Stimulated activated CD4-positive, alpha-beta T cell treated with anti-CD3 and anti-CD28 coated beads, Interleukin-1b, Interleukin-23, amount 100 ng/mL, for 48 hours (primary cell): Measurements from ENCODE around the gene ANO2.

Source experiments
- DNase-seq: peaks from one replicate; pipeline ENCODE4 v3.0.0-alpha.2; 2020

ANO2 gene

DNA sequence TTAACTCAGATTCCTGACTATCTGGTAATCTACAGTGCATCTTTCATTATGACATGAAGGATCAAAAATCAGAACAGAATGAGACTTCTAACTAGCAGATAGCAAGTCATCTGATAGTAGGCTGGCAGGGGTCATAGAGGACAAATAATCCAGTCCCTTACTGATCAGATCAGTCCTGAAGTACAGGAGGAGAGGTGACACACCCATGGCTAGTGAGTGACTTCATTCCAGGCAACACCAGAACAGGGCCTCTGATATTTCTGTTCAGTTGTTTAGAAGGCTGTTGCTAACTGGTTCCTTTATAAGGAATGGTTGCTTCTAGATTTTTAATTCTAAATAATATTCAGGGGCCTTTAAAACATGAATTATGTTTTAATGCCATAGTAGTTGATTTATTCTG is 291.0 kb downstream of the ANO2 start:
- no peak for DNase-seq

- no peak for DNase-seq
Measured at GRCh38 chr12:5650829-5651461, 294.1 kb downstream of the ANO2 start.

- no peak for DNase-seq
Measured at GRCh38 chr12:5650281-5650680, 294.8 kb downstream of the ANO2 start.

DNA sequence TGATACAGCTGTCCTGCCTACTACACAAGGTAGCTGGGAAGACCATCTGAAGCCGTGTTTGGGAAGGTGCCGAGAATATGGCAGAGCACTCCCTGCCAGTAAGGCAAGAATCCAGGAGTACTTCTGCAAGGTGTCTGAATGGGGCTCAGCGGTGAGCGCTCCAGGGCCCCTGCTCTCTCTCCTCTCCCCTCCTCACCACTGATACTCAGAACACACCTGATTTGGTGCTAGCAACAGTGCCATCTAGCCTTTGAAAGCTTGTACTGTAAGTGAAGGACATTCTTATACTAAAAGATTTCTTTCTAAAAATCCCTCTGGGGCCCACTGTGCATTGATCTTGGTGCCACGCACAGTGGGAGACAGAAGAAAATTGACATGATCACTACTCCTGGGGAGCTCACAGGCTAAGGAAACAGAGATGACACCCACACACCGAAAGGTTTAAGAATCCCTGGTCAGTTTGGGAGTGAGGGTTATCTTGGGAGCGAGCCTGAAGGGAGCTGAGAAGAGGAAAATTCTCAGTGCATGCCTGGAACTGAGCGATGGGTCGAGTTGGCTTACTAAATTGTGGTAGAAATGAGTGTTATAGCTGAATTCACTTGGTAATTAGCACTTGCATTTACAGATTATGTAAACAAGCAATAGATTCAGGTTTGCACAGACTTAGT is 296.2 kb downstream of the ANO2 start:
- DNase-seq, result no peak

DNA sequence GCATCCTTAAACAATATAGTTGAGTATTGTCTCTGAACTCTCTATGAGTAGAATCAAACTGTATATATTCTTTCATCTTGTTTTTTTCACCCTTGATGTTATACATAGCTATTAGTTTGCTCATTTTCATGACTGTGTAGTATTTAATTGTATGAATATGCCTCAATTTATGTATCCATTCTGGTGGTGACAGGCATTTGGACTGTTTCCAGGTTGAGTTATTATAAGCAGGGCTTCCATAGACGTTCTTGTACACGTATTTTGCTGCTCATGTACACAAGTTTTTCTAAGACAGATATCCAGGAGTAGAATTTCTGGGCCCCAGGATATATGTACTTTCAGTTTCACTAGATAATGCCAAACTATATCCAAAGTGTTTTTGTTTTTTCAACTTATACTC is 301.8 kb downstream of the ANO2 start:
- DNase-seq, result no peak

DNA sequence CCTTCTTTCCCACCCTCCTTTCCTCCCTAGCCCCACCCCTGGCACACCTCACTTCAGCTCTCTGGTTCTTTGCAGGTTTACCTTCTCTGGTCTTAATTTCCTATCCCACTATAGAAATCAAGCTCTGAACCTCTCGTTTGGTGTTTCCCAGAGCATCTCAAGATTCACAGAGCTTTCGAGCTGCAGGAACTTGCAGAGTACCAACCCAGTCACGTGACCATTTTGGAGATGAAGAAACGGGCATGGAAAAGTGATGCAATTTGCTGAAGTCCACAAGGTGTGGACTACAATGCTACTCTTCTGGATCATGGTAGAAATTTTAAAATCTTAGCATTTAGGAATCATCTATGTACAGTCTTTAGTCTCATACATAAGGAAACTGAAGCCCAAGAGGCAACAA is 307.4 kb downstream of the ANO2 start:
- no peak for DNase-seq

GRCh38 chr12:5636907-5637306 is 308.2 kb downstream of the ANO2 start:
- DNase-seq, result no peak

GRCh38 chr12:5633106-5633505 is 312.0 kb downstream of the ANO2 start:
- no peak for DNase-seq

- DNase-seq, result no peak
Measured at GRCh38 chr12:5632453-5632852, 312.6 kb downstream of the ANO2 start.

- DNase-seq, result no peak
Measured at GRCh38 chr12:5631497-5631896, 313.6 kb downstream of the ANO2 start.

- no peak for DNase-seq
Measured at GRCh38 chr12:5630726-5631125, 314.3 kb downstream of the ANO2 start.

- DNase-seq, result no peak
Measured at GRCh38 chr12:5628501-5628900, 316.6 kb downstream of the ANO2 start.

DNA sequence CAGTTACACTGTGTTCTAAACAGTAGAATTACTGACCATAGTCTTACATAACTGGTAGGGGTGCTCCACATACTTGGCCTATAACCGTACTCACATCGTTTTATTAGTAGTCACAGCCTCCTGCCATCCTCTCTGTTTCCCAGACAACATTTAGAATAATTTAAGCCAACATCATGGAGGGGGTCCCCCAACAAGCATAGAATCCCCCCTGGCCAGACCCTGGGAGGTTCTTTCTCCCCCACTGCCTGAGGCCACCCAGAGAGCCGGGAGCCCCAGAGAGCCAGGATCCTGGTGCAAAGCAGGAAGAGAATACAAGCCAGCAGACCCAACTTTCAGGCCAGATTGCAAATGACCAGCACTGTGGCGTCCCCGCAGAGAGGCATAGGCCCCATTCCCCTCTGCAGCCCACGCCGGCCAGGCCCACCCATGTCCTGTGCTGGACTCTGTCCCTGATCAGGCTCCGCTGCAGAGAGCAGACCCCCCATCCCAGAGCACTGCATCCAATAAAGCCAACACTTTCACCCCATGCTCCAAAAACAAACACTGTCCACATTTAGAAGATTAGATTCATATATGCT is 317.9 kb downstream of the ANO2 start:
- DNase-seq, result no peak

- no peak for DNase-seq
Measured at GRCh38 chr12:5626151-5626550, 318.9 kb downstream of the ANO2 start.

DNA sequence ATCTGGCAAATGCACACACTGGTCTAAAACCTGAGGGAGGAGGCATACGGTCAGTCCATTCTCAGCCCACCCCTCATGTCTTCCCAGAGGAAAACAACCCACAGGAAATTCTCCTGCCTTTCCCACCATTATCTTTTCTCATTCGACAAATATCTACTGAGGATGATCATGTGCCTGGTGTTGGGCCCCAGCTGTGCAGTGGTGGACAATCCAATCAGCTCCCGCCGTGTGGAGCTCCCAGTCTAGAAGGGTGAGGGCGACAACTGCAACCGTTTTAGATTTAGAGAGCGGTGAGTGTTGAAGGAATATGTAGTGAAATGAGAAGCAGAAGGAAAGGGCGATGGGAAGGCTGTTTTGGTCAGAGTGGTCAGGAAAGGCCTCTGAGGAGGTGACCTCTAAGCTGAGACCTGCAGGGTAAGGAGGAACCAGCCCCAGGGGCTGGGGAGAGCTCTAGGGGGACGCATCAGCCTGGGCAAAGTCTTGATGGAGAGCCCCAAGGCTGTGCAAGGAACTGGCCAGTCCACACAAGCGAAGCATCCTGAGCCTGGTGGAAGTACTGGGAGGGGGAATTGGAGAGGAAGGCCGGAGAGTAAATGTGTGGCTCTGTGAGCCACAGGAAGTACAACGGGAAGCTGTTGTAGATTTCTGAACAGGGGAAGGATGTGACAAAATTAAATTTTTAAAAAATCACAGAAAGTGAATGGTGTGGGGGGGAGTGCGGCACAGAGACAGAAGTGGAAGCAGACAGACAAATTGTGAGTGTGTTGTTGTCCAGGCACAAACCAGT is 320.4 kb downstream of the ANO2 start:
- DNase-seq, result no peak

- DNase-seq, result no peak
Measured at GRCh38 chr12:5623411-5623810, 321.6 kb downstream of the ANO2 start.

DNA sequence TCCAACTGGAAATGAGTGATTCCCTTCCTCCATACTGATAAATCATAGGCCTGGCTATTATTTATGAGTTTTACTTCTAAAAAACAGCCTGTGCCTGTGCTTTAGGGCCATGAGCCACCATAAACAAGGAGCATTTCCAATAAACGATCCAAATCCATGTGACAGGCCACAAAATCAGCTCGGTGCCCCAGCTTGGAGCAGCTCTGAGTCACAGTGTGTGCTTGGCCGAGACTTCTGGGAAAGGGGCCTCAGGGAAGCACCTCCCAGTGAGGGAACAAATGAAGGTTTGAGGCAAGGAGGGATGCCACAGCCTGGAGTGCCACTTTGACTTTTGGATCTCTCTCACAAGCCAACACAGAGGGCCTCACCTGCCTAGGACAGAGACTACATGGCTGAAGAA is 322.8 kb downstream of the ANO2 start:
- no peak for DNase-seq

DNA sequence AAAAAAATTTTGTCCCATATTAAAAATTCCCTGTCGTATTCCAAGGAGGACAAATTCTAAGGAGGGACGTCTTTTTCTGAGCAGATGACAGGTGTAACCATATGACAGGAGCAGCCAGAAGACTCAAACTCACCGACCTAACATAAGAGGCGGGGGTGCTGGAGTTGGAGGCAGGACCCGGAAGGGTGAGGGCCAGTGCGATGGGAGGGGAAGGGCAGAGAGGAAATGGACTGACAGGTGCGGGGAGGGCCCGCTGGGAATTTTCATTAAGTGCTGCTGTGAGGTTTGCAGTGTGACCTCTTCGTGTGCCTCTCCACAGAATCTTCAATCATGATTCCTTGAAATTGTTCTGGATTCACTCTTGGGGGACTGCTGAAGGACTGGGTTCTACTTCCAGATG is 323.7 kb downstream of the ANO2 start:
- no peak for DNase-seq

- no peak for DNase-seq
Measured at GRCh38 chr12:5620896-5621295, 324.2 kb downstream of the ANO2 start.

DNA sequence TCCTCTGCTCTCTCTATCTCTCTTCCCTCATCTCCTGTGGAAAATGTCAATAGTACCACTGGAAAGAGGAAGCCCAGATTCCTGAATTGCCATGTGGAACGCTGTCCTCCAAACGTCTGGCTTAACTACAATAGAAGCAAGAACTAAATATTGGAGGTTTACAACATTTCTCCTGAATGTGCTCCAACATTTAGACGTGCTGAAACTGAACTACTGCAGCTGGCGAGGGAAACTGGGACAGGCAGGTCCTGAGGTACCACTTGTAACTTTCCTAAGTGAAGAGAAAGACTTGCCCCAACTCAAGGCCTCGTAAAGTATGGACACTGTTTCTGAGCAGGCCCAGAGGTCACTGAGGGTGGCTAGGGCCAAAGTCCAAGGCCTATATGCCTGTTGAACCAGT is 325.4 kb downstream of the ANO2 start:
- DNase-seq, result no peak

GRCh38 chr12:5616854-5617253 is 328.2 kb downstream of the ANO2 start:
- no peak for DNase-seq

- no peak for DNase-seq
Measured at GRCh38 chr12:5615760-5616159, 329.3 kb downstream of the ANO2 start.

- no peak for DNase-seq
Measured at GRCh38 chr12:5614256-5614655, 330.8 kb downstream of the ANO2 start.
